GM13977 (cell line): ENCODE data around the gene ZNF597.
"Not testable (repeated sequence)": the region's sequence is repeated elsewhere in the genome, so short reads cannot be mapped to it uniquely, and the experiment has no call there.

ENCODE experiments used
- DNase-seq: peaks from one replicate; pipeline ENCODE4 v3.0.0; 2012; ENCODE audit warnings: low spot score
- CTCF ChIP-seq: IDR thresholded peaks from 2 replicates; pipeline ENCODE4 v1.5.1; 2012; ENCODE audit warnings: mild to moderate bottlenecking, control low read depth; ENCODE audit not compliant: insufficient read depth; ENCODE audit errors: extremely low read depth, missing control alignments
- in situ Hi-C: fragments of 300-500 bp; cut with MboI; formaldehyde crosslinking; loops from one replicate; pipeline ENCODE4 v1.12.0; 2022; ENCODE audit warnings: low sequenced_read_pairs, low pct_unique_long_range_greater_than_20kb, mixed read lengths, inconsistent platforms; ENCODE audit not compliant: unreplicated experiment

Gene ZNF597

DNA sequence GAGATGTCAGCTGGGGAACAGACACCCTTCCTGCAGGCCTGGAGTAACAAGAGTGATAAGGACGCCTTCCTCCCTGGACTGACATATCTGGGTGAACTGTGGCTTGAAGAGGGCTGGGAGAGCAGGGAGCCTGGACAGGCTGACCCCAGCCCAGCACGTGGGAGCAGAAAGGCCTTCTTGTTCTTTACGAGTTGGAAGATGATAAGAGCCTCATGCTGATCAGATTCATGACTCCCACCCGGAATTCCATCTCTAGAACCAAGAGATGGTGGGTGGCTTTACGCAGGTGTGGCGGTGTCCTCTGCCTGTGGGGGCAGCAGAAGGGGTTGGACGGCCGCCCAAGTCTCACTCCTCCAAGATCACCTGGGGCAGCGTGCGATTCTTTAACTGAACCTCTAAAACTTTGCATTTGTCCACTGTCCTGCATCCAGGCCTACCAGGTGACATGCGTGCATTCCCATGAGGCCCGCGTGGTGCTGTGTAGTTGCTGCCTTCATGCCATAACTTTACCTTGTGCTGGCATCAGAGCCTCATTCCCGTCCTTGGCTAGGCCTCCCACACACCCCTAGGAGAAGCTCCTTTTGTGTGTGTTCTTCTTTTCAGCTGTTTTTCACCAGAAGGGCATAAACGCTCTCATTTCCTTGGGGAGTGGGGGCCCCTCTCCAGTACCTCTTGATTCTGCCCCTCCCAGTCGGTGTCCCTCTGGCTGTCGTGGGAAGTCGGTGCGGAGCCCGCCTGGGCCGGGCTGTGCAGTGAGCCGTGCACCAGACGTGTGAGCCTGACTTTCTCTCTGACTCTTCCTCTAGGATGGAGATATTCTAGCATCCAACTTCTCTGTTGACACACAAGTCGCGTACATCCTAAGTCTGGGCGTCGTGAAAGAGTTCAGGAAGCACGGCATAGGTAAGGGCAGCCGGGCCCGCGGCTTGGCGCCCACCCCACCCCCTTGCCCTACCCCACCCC, 38.7 kb upstream of the ZNF597 start:
- DNase-seq = no peak
- TF ChIP-seq CTCF = no peak
- in situ Hi-C loops = no loop called here

- no peak for TF ChIP-seq CTCF
- no peak for DNase-seq
- in situ Hi-C loops = no loop called here
Measured at GRCh38 chr16:3480901-3481695, 37.8 kb upstream of the ZNF597 start.

- no peak for TF ChIP-seq CTCF
- peak; percentile 75 for DNase-seq
- in situ Hi-C loops = no loop called here
Measured at GRCh38 chr16:3479654-3480216, 36.4 kb upstream of the ZNF597 start.

DNA sequence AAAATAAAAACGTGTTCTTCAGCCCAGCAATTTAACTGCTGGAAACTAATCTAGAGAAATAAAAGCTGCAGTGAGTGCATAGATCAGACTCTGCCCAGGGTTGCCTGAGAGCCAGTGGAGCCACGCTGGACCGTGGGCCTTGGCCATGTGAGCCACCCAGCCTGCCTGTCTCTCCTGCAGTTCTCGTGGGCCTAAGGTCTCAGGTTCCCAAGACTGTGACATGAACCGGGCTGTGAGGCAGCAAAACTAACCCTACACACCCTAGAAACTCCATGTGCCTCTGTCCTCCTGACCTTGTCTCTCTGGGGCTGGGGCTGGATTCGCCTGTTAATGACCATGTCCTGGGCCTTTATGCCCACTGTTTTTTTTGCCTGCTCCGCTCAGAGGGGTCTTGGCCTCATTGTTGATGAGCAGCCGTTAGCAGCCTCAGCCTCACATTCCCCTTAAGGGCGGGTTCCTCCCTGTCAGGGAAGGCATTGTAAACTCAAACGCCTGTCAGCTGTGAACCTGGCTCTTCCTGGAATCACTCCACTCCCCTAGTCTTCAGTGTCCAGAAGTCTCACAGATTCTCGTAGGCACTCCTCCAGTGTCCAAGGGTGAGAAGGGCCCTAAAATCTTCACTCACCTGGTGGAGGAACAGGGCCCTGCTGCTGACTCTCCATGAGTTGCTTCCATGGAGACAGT, 35.1 kb upstream of the ZNF597 start:
- TF ChIP-seq CTCF = no peak
- in situ Hi-C loops = no loop called here
- DNase-seq = no peak

DNA sequence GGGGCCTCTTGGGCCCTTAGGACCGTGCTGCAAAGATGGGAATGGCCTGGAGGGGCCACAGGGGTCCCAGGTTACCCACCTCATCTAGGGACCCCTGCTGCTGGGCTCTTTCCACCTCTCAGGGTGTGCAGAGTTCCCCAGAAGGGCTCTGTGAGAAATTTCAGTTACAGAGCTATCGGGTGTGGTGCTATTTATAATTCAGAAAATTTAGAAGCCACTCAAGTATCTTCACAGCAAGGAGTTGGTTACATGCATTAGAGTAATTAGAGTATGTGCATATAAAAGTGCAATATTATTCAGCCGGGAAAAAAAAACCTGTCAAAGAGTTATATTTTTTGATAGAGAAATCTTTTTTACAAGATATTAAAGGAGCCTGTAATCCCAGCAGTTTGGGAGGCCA, 33.1 kb upstream of the ZNF597 start:
- no peak for DNase-seq
- in situ Hi-C loops = no loop called here
- no peak for TF ChIP-seq CTCF

- no peak for DNase-seq
- in situ Hi-C loops = no loop called here
- TF ChIP-seq CTCF = no peak
Measured at GRCh38 chr16:3475604-3476375, 32.5 kb upstream of the ZNF597 start.

- DNase-seq, in situ Hi-C loops: not testable (repeated sequence)
Measured at GRCh38 chr16:3474870-3475269, 31.6 kb upstream of the ZNF597 start.
